H9 (cell line): ENCODE data around the gene TBC1D4. TPM values are rescaled to one million over a fixed set of nuclear protein-coding genes. Genes with fewer than 3 reads are reported as not detected.

ENCODE experiments used
- DNase-seq: peaks from one replicate; pipeline ENCODE4 v3.0.0-alpha.2; 2017
- H2AFZ ChIP-seq: one replicate; pipeline ENCODE4 v1.6.1; 2013; ENCODE audit warnings: mild to moderate bottlenecking, low read length, control low read depth, moderate library complexity
- H2AK5ac ChIP-seq: 2 replicates; pipeline ENCODE4 v1.6.1; 2013; ENCODE audit warnings: low read length, control low read depth, mixed read lengths; ENCODE audit not compliant: insufficient read length
- H2BK120ac ChIP-seq: one replicate; pipeline ENCODE4 v1.6.1; 2013; ENCODE audit warnings: low read depth, mild to moderate bottlenecking, low read length, control low read depth, inconsistent platforms; ENCODE audit not compliant: poor library complexity, severe bottlenecking
- H2BK12ac ChIP-seq: 2 replicates; pipeline ENCODE4 v1.6.1; 2013; ENCODE audit warnings: low read length, control low read depth, mixed read lengths, low read depth; ENCODE audit not compliant: insufficient read length
- H2BK15ac ChIP-seq: 2 replicates; pipeline ENCODE4 v1.6.1; 2013; ENCODE audit warnings: low read depth, low read length, control low read depth
- H2BK20ac ChIP-seq: one replicate; pipeline ENCODE4 v1.6.1; 2013; ENCODE audit warnings: low read depth, mild to moderate bottlenecking, low read length, control low read depth, inconsistent platforms; ENCODE audit not compliant: poor library complexity, severe bottlenecking
- H2BK5ac ChIP-seq: 2 replicates; pipeline ENCODE4 v1.6.1; 2013; ENCODE audit warnings: low read length, control low read depth, mixed read lengths; ENCODE audit not compliant: insufficient read length
- H3K14ac ChIP-seq: 2 replicates; pipeline ENCODE4 v1.6.1; 2013; ENCODE audit warnings: low read length, control low read depth; ENCODE audit not compliant: insufficient read depth
- H3K18ac ChIP-seq: 2 replicates; pipeline ENCODE4 v1.6.1; 2013; ENCODE audit warnings: low read depth, mild to moderate bottlenecking, mixed read lengths, low read length, control low read depth; ENCODE audit not compliant: insufficient read length
- H3K23ac ChIP-seq: 2 replicates; pipeline ENCODE4 v1.6.1; 2013; ENCODE audit warnings: low read length, control low read depth, mixed read lengths, low read depth; ENCODE audit not compliant: insufficient read length
- H3K23me2 ChIP-seq: 2 replicates; pipeline ENCODE4 v1.6.1; 2013; ENCODE audit warnings: low read depth, mild to moderate bottlenecking, mixed read lengths, low read length, control low read depth; ENCODE audit not compliant: insufficient read length, poor library complexity, severe bottlenecking
- H3K27ac ChIP-seq: 2 replicates; pipeline ENCODE4 v1.5.1; 2013; ENCODE audit warnings: low read length, control low read depth, mixed read lengths, low read depth; ENCODE audit not compliant: insufficient read length
- H3K27me3 ChIP-seq: 2 replicates; pipeline ENCODE4 v1.6.1; 2013; ENCODE audit warnings: low read length, control low read depth, inconsistent platforms; ENCODE audit not compliant: insufficient read depth
- H3K4ac ChIP-seq: 2 replicates; pipeline ENCODE4 v1.6.1; 2013; ENCODE audit warnings: low read depth, mild to moderate bottlenecking, control low read depth, inconsistent platforms, low read length, moderate library complexity
- H3K4me1 ChIP-seq: 2 replicates; pipeline ENCODE4 v1.6.1; 2013; ENCODE audit warnings: low read length, control low read depth, inconsistent platforms; ENCODE audit not compliant: insufficient read depth
- H3K4me2 ChIP-seq: 2 replicates; pipeline ENCODE4 v1.6.1; 2013; ENCODE audit warnings: low read length, control low read depth, mixed read lengths; ENCODE audit not compliant: insufficient read length, insufficient read depth
- H3K56ac ChIP-seq: 2 replicates; pipeline ENCODE4 v1.6.1; 2013; ENCODE audit warnings: low read depth, mild to moderate bottlenecking, mixed read lengths, low read length, control low read depth; ENCODE audit not compliant: insufficient read length
- H3K79me1 ChIP-seq: 2 replicates; pipeline ENCODE4 v1.6.1; 2013; ENCODE audit warnings: low read depth, mild to moderate bottlenecking, moderate library complexity, low read length, control low read depth, inconsistent platforms; ENCODE audit not compliant: insufficient read depth, poor library complexity, severe bottlenecking
- H3K79me2 ChIP-seq: 2 replicates; pipeline ENCODE4 v1.6.1; 2013; ENCODE audit warnings: low read length, control low read depth, inconsistent platforms; ENCODE audit not compliant: insufficient read depth
- H3K9ac ChIP-seq: 2 replicates; pipeline ENCODE4 v1.6.1; 2013; ENCODE audit warnings: low read length, control low read depth, mixed read lengths; ENCODE audit not compliant: insufficient read length; ENCODE audit errors: extremely low read depth
- H3K9me3 ChIP-seq: one replicate; pipeline ENCODE4 v1.6.1; 2013; ENCODE audit warnings: low read depth, low read length, inconsistent platforms; ENCODE audit not compliant: control insufficient read depth
- H3T11ph ChIP-seq: one replicate; pipeline ENCODE4 v1.6.1; 2013; ENCODE audit warnings: mild to moderate bottlenecking, low read length, control low read depth, inconsistent platforms
- H4K20me1 ChIP-seq: one replicate; pipeline ENCODE4 v1.6.1; 2013; ENCODE audit not compliant: control insufficient read depth, insufficient read length, insufficient read depth
- H4K5ac ChIP-seq: 2 replicates; pipeline ENCODE4 v1.6.1; 2013; ENCODE audit warnings: low read depth, mild to moderate bottlenecking, mixed read lengths, low read length, control low read depth; ENCODE audit not compliant: insufficient read length
- H4K8ac ChIP-seq: replicated peaks from 2 replicates; pipeline ENCODE4 v1.6.1; 2013; ENCODE audit warnings: low read length, control low read depth, mixed read lengths, low read depth; ENCODE audit not compliant: insufficient read length
- H4K91ac ChIP-seq: 2 replicates; pipeline ENCODE4 v1.6.1; 2013; ENCODE audit warnings: low read depth, mild to moderate bottlenecking, moderate library complexity, mixed read lengths, low read length, control low read depth; ENCODE audit not compliant: insufficient read length
- H3K27ac Mint-ChIP-seq, 3 experiments: 2 replicates in 2 of 3; 3 replicates in 1 of 3; pipeline ENCODE4 v1.8.0; 2020 to 2021; ENCODE audit warnings: mixed read lengths in 3 of 3, mild to moderate bottlenecking in 1 of 3, moderate library complexity in 1 of 3
- H3K27me3 Mint-ChIP-seq: 2 replicates; pipeline ENCODE4 v1.8.0; 2021; ENCODE audit warnings: low read depth, mild to moderate bottlenecking, moderate library complexity, mixed read lengths
- H3K36me3 Mint-ChIP-seq, 3 experiments: 2 replicates in 2 of 3; 3 replicates in 1 of 3; pipeline ENCODE4 v1.8.0; 2020 to 2021; ENCODE audit warnings: low read depth in 3 of 3, mixed read lengths in 3 of 3; ENCODE audit not compliant: insufficient read depth in 1 of 3
- H3K4me1 Mint-ChIP-seq, 2 experiments: 2 replicates each; pipeline ENCODE4 v1.8.0; 2020; ENCODE audit warnings: mixed read lengths in 2 of 2
- H3K4me3 Mint-ChIP-seq, 2 experiments: 2 replicates in 1 of 2; 3 replicates in 1 of 2; pipeline ENCODE4 v1.8.0; 2020 to 2021; ENCODE audit warnings: mild to moderate bottlenecking in 2 of 2, mixed read lengths in 2 of 2, moderate library complexity in 1 of 2
- H3K9me3 Mint-ChIP-seq, 2 experiments: 2 replicates in 1 of 2; 3 replicates in 1 of 2; pipeline ENCODE4 v1.8.0; 2020; ENCODE audit warnings: mild to moderate bottlenecking in 2 of 2, mixed read lengths in 2 of 2, moderate library complexity in 1 of 2
- CTCF ChIP-seq: fragments of 200-600 bp; sonication (generic); conservative IDR thresholded peaks from 3 replicates; pipeline ENCODE4 v1.8.0; 2021; ENCODE audit warnings: antibody characterized with exemption, mild to moderate bottlenecking
- WGBS: extraction: QIAGEN DNeasy Blood & Tissue Kit; methylation state at CpG from one replicate; pipeline ENCODE4 v1.1.7; 2013; ENCODE audit warnings: missing lambda C conversion rate, low lambda C conversion rate, mixed read lengths; ENCODE audit not compliant: insufficient read length; ENCODE audit errors: extremely low coverage; 5-methylcytosine and 5-hydroxymethylcytosine counted together
- total RNA-seq: library from RNA; stranded (reverse); gene quantifications from 2 replicates; pipeline ENCODE4 v1.2.1, GENCODE V29; 2021

The TBC1D4 gene
- total RNA-seq, 1 experiment from 2014 or later: 10.5 TPM

GRCh38 chr13:75376792-75377402 lies 105.1 kb downstream of the TBC1D4 start:
- no peak for DNase-seq
- Histone ChIP-seq H3K27ac (no peak overlapping the region), H2BK120ac (no peak overlapping the region), H3K9ac (no peak overlapping the region), H3K14ac (no peak overlapping the region), H2BK5ac (no peak overlapping the region), H4K20me1 (no peaks in the 10 kb centered on the region), H4K91ac (no peak overlapping the region), H3K18ac (no peak overlapping the region), H3K79me2 (0 out of 2 replicates have a peak, but pooled peaks cover 1% of the 10 kb centered on the region), H3K79me1 (peaks cover 2% of the 10 kb centered on the region), H4K5ac (no peak overlapping the region), H2BK12ac (no peak overlapping the region), H3K23me2 (no peaks in the 10 kb centered on the region), H2BK15ac (no peak overlapping the region), H3T11ph (no peak overlapping the region), H2BK20ac (no peak overlapping the region), H2AK5ac (no peak overlapping the region), H3K56ac (no peak overlapping the region), H3K4me1 (peaks cover 2% of the 10 kb centered on the region; the same call in 1 of the 2 replicates), H4K8ac (no peak overlapping the region), H3K9me3 (no peaks in the 10 kb centered on the region), H3K27me3 (no peaks in the 10 kb centered on the region), H3K23ac (no peak overlapping the region), H3K4ac (no peak overlapping the region), H3K4me2 (no peak overlapping the region), H2AFZ (no peak overlapping the region)
- H3K27ac Mint-ChIP-seq: 0 out of 7 replicates have a peak overlapping the region, but pooled peaks of 1 of the 3 experiments have one; percentile 16
- WGBS: no CpG with 5 or more reads among the region's 6 CpGs
- TF ChIP-seq CTCF: no peak
- no peaks in the 10 kb centered on the region for H3K36me3 Mint-ChIP-seq
- peaks cover 0 to 10% of the 10 kb centered on the region in 2 experiments; a peak in 2 of 4 replicates for H3K4me1 Mint-ChIP-seq
- H3K4me3 Mint-ChIP-seq: no peak overlapping the region
- H3K27me3 Mint-ChIP-seq: no peaks in the 10 kb centered on the region
- no peaks in the 10 kb centered on the region for H3K9me3 Mint-ChIP-seq
